Daoy (cell line): Measurements from ENCODE around the gene SLC24A2. TPM values are rescaled to one million over a fixed set of nuclear protein-coding genes. Genes with fewer than 3 reads are reported as not detected.

Experiments
- DNase-seq: peaks from one replicate; pipeline ENCODE4 v3.0.0-alpha.2; 2015; ENCODE audit warnings: low read depth
- total RNA-seq: library from RNA; depleted of rRNA; stranded (reverse); fragments of >200 nt; shearing (Covaris generic); gene quantifications from 2 replicates; pipeline ENCODE4 v1.2.3, GENCODE V29; 2014

Gene SLC24A2
- total RNA-seq, 1 experiment from 2014 or later: not detected

DNA sequence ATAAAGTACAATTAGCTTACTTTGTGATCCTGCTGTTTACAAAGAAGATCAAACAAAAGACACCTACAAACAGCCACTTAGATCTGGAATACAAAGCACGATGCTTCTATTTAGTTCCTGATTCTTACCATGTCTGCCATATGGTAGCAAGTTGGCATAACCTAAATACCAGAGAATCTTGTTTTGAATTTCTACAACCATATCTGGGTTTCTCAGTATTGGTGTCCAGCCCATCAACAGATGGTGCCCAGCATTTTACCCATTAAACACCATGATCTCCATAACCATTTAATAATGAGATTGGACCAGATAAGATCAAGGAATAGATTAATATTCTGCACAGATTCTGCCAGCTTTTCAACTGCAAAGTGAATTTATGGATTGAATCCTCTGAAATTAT is 29.8 kb downstream of the SLC24A2 start:
- DNase-seq: no peak

GRCh38 chr9:19757745-19758144 is 31.1 kb downstream of the SLC24A2 start:
- DNase-seq: no peak

DNA sequence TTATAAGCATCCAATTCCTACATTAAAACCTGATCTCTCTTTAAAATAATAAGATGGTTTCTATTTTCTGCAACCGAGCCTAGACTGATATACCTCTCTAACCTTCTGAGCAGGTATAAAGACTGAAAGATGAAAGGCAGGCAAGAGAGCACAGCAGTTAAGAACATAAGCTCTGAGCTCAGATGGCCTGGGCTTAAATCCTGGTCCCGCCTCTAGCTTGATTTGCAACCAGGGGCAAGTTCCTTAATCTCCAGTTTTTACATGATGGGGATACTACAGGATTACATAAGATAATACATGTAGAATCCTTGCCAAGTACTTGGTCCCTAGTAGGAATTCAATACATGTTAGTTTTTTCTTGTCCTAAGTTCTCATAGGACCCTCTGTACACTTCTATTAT is 33.9 kb downstream of the SLC24A2 start:
- DNase-seq: no peak

GRCh38 chr9:19748278-19749126 is 40.3 kb downstream of the SLC24A2 start:
- DNase-seq: peak; percentile 26

GRCh38 chr9:19746223-19746622 is 42.6 kb downstream of the SLC24A2 start:
- no peak for DNase-seq

DNA sequence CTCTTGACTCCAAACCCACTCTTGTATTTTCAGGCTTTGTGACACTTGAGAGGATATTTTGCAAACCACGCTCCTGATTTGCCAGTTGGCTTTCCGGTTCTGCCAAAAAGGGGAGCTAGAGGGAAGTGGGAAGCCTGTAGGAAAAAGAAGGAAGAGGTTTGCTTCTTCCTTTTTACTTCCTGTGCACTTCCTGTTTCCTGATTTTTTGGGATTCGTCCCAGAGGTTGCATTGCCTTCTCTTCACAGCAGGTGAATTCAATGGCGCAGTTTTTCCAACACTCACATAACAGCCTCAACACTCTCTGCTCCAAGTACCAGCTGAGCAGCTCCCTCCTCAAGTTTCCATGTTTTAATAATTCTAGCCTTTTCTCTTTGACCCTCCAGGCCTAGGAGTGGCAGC is 47.7 kb downstream of the SLC24A2 start:
- no peak for DNase-seq
